WTC11 (cell line): ENCODE results near the gene PRKN. TPM values are rescaled to one million over a fixed set of nuclear protein-coding genes. Genes with fewer than 3 reads are reported as not detected.

Experiments
- ARID4B ChIP-seq: sonication (generic); formaldehyde crosslinking; IDR thresholded peaks from 2 replicates; pipeline ENCODE4 v1.8.0; 2023; ENCODE audit warnings: missing genetic modification reagents, mild to moderate bottlenecking, borderline replicate concordance
- CREM ChIP-seq: sonication (generic); formaldehyde crosslinking; IDR thresholded peaks from 2 replicates; pipeline ENCODE4 v1.8.1; 2022; ENCODE audit warnings: mild to moderate bottlenecking, missing genetic modification reagents, moderate library complexity
- E2F1 ChIP-seq: sonication (generic); formaldehyde crosslinking; IDR thresholded peaks from 2 replicates; pipeline ENCODE4 v1.8.0; 2022; ENCODE audit warnings: mild to moderate bottlenecking, missing genetic modification reagents
- ETV6 ChIP-seq: sonication (generic); formaldehyde crosslinking; IDR thresholded peaks from 2 replicates; pipeline ENCODE4 v1.8.1; 2022; ENCODE audit warnings: mild to moderate bottlenecking, missing genetic modification reagents
- FOXJ3 ChIP-seq: sonication (generic); formaldehyde crosslinking; IDR thresholded peaks from 2 replicates; pipeline ENCODE4 v1.9.0; 2021; ENCODE audit warnings: missing genetic modification reagents, mild to moderate bottlenecking, borderline replicate concordance
- FOXP1 ChIP-seq: sonication (generic); formaldehyde crosslinking; IDR thresholded peaks from 2 replicates; pipeline ENCODE4 v1.8.0; 2022; ENCODE audit warnings: missing genetic modification reagents, mild to moderate bottlenecking, moderate library complexity, borderline replicate concordance
- FOXP4 ChIP-seq: sonication (generic); formaldehyde crosslinking; IDR thresholded peaks from 2 replicates; pipeline ENCODE4 v1.8.0; 2022; ENCODE audit warnings: mild to moderate bottlenecking, missing genetic modification reagents
- GABPB1 ChIP-seq: sonication (generic); formaldehyde crosslinking; IDR thresholded peaks from 2 replicates; pipeline ENCODE4 v1.8.1; 2023; ENCODE audit warnings: mild to moderate bottlenecking, missing genetic modification reagents
- IRF1 ChIP-seq: sonication (generic); formaldehyde crosslinking; IDR thresholded peaks from 2 replicates; pipeline ENCODE4 v1.8.0; 2023; ENCODE audit warnings: missing genetic modification reagents
- MLX ChIP-seq: sonication (generic); formaldehyde crosslinking; IDR thresholded peaks from 2 replicates; pipeline ENCODE4 v1.8.1; 2023; ENCODE audit warnings: mild to moderate bottlenecking, missing genetic modification reagents, moderate library complexity
- MYBL2 ChIP-seq: sonication (generic); formaldehyde crosslinking; IDR thresholded peaks from 2 replicates; pipeline ENCODE4 v1.8.1; 2023; ENCODE audit warnings: mild to moderate bottlenecking, moderate library complexity, missing genetic modification reagents
- NFATC4 ChIP-seq: fragments of 250-450 bp; sonication (Bioruptor Pico); IDR thresholded peaks from 2 replicates; pipeline ENCODE4 v1.9.0; 2021; ENCODE audit warnings: mild to moderate bottlenecking
- NFYB ChIP-seq: sonication (generic); formaldehyde crosslinking; conservative IDR thresholded peaks from 2 replicates; pipeline ENCODE4 v1.8.0; 2022; ENCODE audit warnings: low read depth, missing genetic modification reagents
- NR1H2 ChIP-seq: sonication (generic); formaldehyde crosslinking; IDR thresholded peaks from 2 replicates; pipeline ENCODE4 v1.9.0; 2021; ENCODE audit warnings: mild to moderate bottlenecking, moderate library complexity, missing genetic modification reagents
- NR3C1 ChIP-seq: sonication (generic); formaldehyde crosslinking; conservative IDR thresholded peaks from 2 replicates; pipeline ENCODE4 v1.8.1; 2023; ENCODE audit warnings: low read depth, mild to moderate bottlenecking, missing genetic modification reagents
- OVOL2 ChIP-seq: fragments of 250-450 bp; sonication (Bioruptor Pico); IDR thresholded peaks from 2 replicates; pipeline ENCODE4 v1.9.0; 2021; ENCODE audit warnings: mild to moderate bottlenecking, borderline replicate concordance
- RELA ChIP-seq: sonication (generic); formaldehyde crosslinking; IDR thresholded peaks from 2 replicates; pipeline ENCODE4 v1.8.1; 2022; ENCODE audit warnings: missing genetic modification reagents, mild to moderate bottlenecking, borderline replicate concordance
- SMAD3 ChIP-seq: sonication (generic); formaldehyde crosslinking; IDR thresholded peaks from 2 replicates; pipeline ENCODE4 v1.8.0; 2022; ENCODE audit warnings: missing genetic modification reagents, mild to moderate bottlenecking, borderline replicate concordance
- SMAD4 ChIP-seq: sonication (generic); formaldehyde crosslinking; IDR thresholded peaks from 2 replicates; pipeline ENCODE4 v1.8.0; 2022; ENCODE audit warnings: mild to moderate bottlenecking, missing genetic modification reagents
- STAT6 ChIP-seq: sonication (generic); formaldehyde crosslinking; conservative IDR thresholded peaks from 2 replicates; pipeline ENCODE4 v1.8.1; 2023; ENCODE audit warnings: mild to moderate bottlenecking, low read depth, missing genetic modification reagents, moderate library complexity
- TEAD4 ChIP-seq: sonication (generic); formaldehyde crosslinking; IDR thresholded peaks from 2 replicates; pipeline ENCODE4 v1.8.0; 2022; ENCODE audit warnings: mild to moderate bottlenecking, missing genetic modification reagents
- TP53 ChIP-seq: sonication (generic); formaldehyde crosslinking; IDR thresholded peaks from 2 replicates; pipeline ENCODE4 v1.8.1; 2023; ENCODE audit warnings: mild to moderate bottlenecking, missing genetic modification reagents
- USF1 ChIP-seq: sonication (generic); formaldehyde crosslinking; IDR thresholded peaks from 2 replicates; pipeline ENCODE4 v1.8.0; 2022; ENCODE audit warnings: mild to moderate bottlenecking, missing genetic modification reagents
- ZNF121 ChIP-seq: sonication (generic); formaldehyde crosslinking; IDR thresholded peaks from 2 replicates; pipeline ENCODE4 v1.8.0; 2023; ENCODE audit warnings: missing genetic modification reagents
- ZNF219 ChIP-seq: sonication (generic); formaldehyde crosslinking; IDR thresholded peaks from 2 replicates; pipeline ENCODE4 v1.8.0; 2023; ENCODE audit warnings: missing genetic modification reagents, mild to moderate bottlenecking, borderline replicate concordance
- ZNF263 ChIP-seq: sonication (generic); formaldehyde crosslinking; IDR thresholded peaks from 2 replicates; pipeline ENCODE4 v1.8.1; 2022; ENCODE audit warnings: low read depth, mild to moderate bottlenecking, moderate library complexity, missing genetic modification reagents
- ZNF423 ChIP-seq: fragments of 250-450 bp; sonication (Bioruptor Pico); IDR thresholded peaks from 2 replicates; pipeline ENCODE4 v2.1.2; 2022; ENCODE audit warnings: mild to moderate bottlenecking, moderate library complexity
- total RNA-seq: library from RNA; stranded (reverse); gene quantifications from 3 replicates; pipeline ENCODE4 v1.2.3, GENCODE V29; 2021

PRKN gene
- total RNA-seq, 1 experiment from 2014 or later: 0.59 TPM

GRCh38 chr6:162727322-162728182, at the start of gene PRKN, which contains the start of gene PACRG (continued):
- TF ChIP-seq ZNF263 (CRISPR knock-in tag): no peak
- 0 out of 2 replicates have a peak, but pooled peaks have one; percentile 52 for TF ChIP-seq RELA
- TF ChIP-seq TP53 (CRISPR knock-in tag): no peak
- no peak for TF ChIP-seq FOXJ3 (CRISPR knock-in tag)
- TF ChIP-seq ARID4B (CRISPR knock-in tag): peak; percentile 86; the same call in 1 of the 2 replicates
- no peak for TF ChIP-seq ZNF423 (CRISPR knock-in tag)
- 0 out of 2 replicates have a peak, but pooled peaks have one; percentile 30 for TF ChIP-seq IRF1 (CRISPR knock-in tag)
- TF ChIP-seq TEAD4 (CRISPR knock-in tag): no peak
- peak; percentile 66; the same call in 1 of the 2 replicates for TF ChIP-seq CREM (CRISPR knock-in tag)
- no peak for TF ChIP-seq SMAD3
- TF ChIP-seq NFYB (CRISPR knock-in tag): no peak
- TF ChIP-seq OVOL2 (CRISPR knock-in tag): no peak
- no peak for TF ChIP-seq E2F1
- TF ChIP-seq ETV6 (CRISPR knock-in tag): peak; percentile 16
- TF ChIP-seq FOXP1 (CRISPR knock-in tag): peak; percentile 36; the same call in 1 of the 2 replicates
- no peak for TF ChIP-seq MLX
- TF ChIP-seq NFATC4 (CRISPR knock-in tag): no peak
- TF ChIP-seq GABPB1: peak; percentile 76
- TF ChIP-seq NR1H2: no peak
- no peak for TF ChIP-seq MYBL2 (CRISPR knock-in tag)
- TF ChIP-seq USF1 (CRISPR knock-in tag): no peak
- TF ChIP-seq FOXP4 (CRISPR knock-in tag): no peak
- 0 out of 2 replicates have a peak, but pooled peaks have one; percentile 59 for TF ChIP-seq NR3C1 (CRISPR knock-in tag)
- TF ChIP-seq SMAD4 (CRISPR knock-in tag): no peak
- 0 out of 2 replicates have a peak, but pooled peaks have one; percentile 51 for TF ChIP-seq STAT6 (CRISPR knock-in tag)
- TF ChIP-seq ZNF219 (CRISPR knock-in tag): no peak
- TF ChIP-seq ZNF121 (CRISPR knock-in tag): no peak
